SK-N-SH (cell line): ENCODE data around the gene ZNF516. TPM values are rescaled to one million over a fixed set of nuclear protein-coding genes. Genes with fewer than 3 reads are reported as not detected.

Experiments used
- CTCF ChIA-PET: fragments of 300-600, 350-600 bp; formaldehyde crosslinking; extraction: SDS; loops from one replicate; lab custom pipeline; 2021; lab: Yijun Ruan, JAX
- POLR2A ChIA-PET: fragments of 350-600 bp; sonication (Branson Sonifier 250); formaldehyde crosslinking; extraction: SDS; loops from one replicate; lab custom pipeline; 2020; ENCODE audit warnings: antibody characterized with exemption, inconsistent platforms; lab: Yijun Ruan, JAX
- DNase-seq: peaks from one replicate; pipeline ENCODE4 v3.0.0; 2012
- H2AFZ ChIP-seq: fragments of 200-600 bp; sonication (generic); 2 replicates; pipeline ENCODE4 v1.8.1; 2016; ENCODE audit warnings: antibody characterized with exemption, mild to moderate bottlenecking, low read depth
- H3F3A ChIP-seq: fragments of 200-600 bp; sonication (generic); replicated peaks from 2 replicates; pipeline ENCODE3; 2016; ENCODE audit warnings: antibody characterized with exemption, mild to moderate bottlenecking; ENCODE audit not compliant: insufficient read depth
- H3K27ac ChIP-seq, 2 experiments: fragments of 200-500 bp in 1 of 2; fragments of 200-600 bp in 1 of 2; sonication (Bioruptor generic) in 1 of 2; sonication (generic), shearing (Covaris generic) in 1 of 2; 2 replicates each; pipeline versions ENCODE4 v1.5.1 to v1.6.1; 2014 to 2016; ENCODE audit warnings: low read depth in 2 of 2, inconsistent platforms in 1 of 2, low read length in 1 of 2, mild to moderate bottlenecking in 1 of 2, mixed read lengths in 1 of 2
- H3K27me3 ChIP-seq: fragments of 200-600 bp; sonication (generic), shearing (Covaris generic); 2 replicates; pipeline ENCODE4 v1.6.1; 2016; ENCODE audit warnings: mixed run types; ENCODE audit not compliant: insufficient read depth
- H3K36me3 ChIP-seq, 2 experiments: fragments of 200-500 bp in 1 of 2; fragments of 200-600 bp in 1 of 2; sonication (Bioruptor generic) in 1 of 2; sonication (generic) in 1 of 2; replicated peaks in 1 of 2; 2 replicates each; pipeline versions ENCODE3 to v1.5.1; 2014 to 2016; ENCODE audit warnings: low read length in 1 of 2, mild to moderate bottlenecking in 1 of 2; ENCODE audit not compliant: insufficient read depth in 2 of 2, control insufficient read depth in 1 of 2
- H3K4me1 ChIP-seq, 2 experiments: fragments of 200-500 bp in 1 of 2; fragments of 200-600 bp in 1 of 2; sonication (Bioruptor generic) in 1 of 2; sonication (generic), shearing (Covaris generic) in 1 of 2; 2 replicates each; pipeline versions ENCODE4 v1.5.1 to v1.6.1; 2014 to 2016; ENCODE audit warnings: low read depth in 1 of 2, low read length in 1 of 2, mixed run types in 1 of 2; ENCODE audit not compliant: insufficient read depth in 2 of 2, control insufficient read depth in 1 of 2
- H3K4me2 ChIP-seq: fragments of 200-600 bp; sonication (generic), shearing (Covaris generic); 2 replicates; pipeline ENCODE4 v1.6.1; 2017; ENCODE audit warnings: mixed run types
- H3K4me3 ChIP-seq, 2 experiments: fragments of 200-500 bp in 1 of 2; fragments of 200-600 bp in 1 of 2; sonication (Bioruptor generic) in 1 of 2; sonication (generic), shearing (Covaris generic) in 1 of 2; 2 replicates each; pipeline versions ENCODE4 v1.5.1 to v1.8.1; 2014 to 2016; ENCODE audit warnings: low read depth in 2 of 2, inconsistent platforms in 1 of 2, low read length in 1 of 2, mild to moderate bottlenecking in 1 of 2, mixed read lengths in 1 of 2, moderate library complexity in 1 of 2
- H3K79me2 ChIP-seq: fragments of 200-600 bp; sonication (generic); 2 replicates; pipeline ENCODE4 v1.8.1; 2017; ENCODE audit warnings: mild to moderate bottlenecking; ENCODE audit not compliant: insufficient read depth
- H3K9ac ChIP-seq: fragments of 200-600 bp; sonication (generic); 2 replicates; pipeline ENCODE4 v1.6.1; 2017; ENCODE audit warnings: mixed run types
- H3K9me2 ChIP-seq: fragments of 200-600 bp; sonication (generic); 2 replicates; pipeline ENCODE4 v1.6.1; 2017; ENCODE audit warnings: mixed run types
- H3K9me3 ChIP-seq: fragments of 200-600 bp; sonication (generic); 2 replicates; pipeline ENCODE4 v1.6.1; 2017; ENCODE audit warnings: mixed run types, mild to moderate bottlenecking, moderate library complexity
- H4K20me1 ChIP-seq: fragments of 200-600 bp; sonication (generic); 2 replicates; pipeline ENCODE4 v1.6.1; 2017; ENCODE audit warnings: mild to moderate bottlenecking, mixed run types; ENCODE audit not compliant: insufficient read depth
- CHD2 ChIP-seq: fragments of 150-350 bp; IDR thresholded peaks from 2 replicates; pipeline ENCODE4 v1.6.1; 2018; ENCODE audit warnings: low read length; ENCODE audit not compliant: partially characterized antibody
- CTCF ChIP-seq: fragments of 200-600 bp; sonication (generic); IDR thresholded peaks from 2 replicates; pipeline ENCODE4 v1.6.1; 2017; ENCODE audit warnings: antibody characterized with exemption, mild to moderate bottlenecking, moderate library complexity
- EZH2phosphoT487 ChIP-seq: fragments of 200-600 bp; sonication (generic); IDR thresholded peaks from 2 replicates; pipeline ENCODE4 v1.6.1; 2017; ENCODE audit warnings: low read depth, mixed run types, mild to moderate bottlenecking, antibody characterized with exemption, moderate library complexity, borderline replicate concordance
- FOSL2 ChIP-seq: IDR thresholded peaks from 2 replicates; pipeline ENCODE4 v1.4.0; 2012; ENCODE audit warnings: low read depth, mild to moderate bottlenecking, moderate library complexity, borderline replicate concordance
- JUND ChIP-seq: IDR thresholded peaks from 2 replicates; pipeline ENCODE4 v1.4.0; 2012
- MXI1 ChIP-seq: IDR thresholded peaks from 2 replicates; pipeline ENCODE4 v1.6.1; 2012; ENCODE audit warnings: mild to moderate bottlenecking, low read depth, low read length, improper control_type of control experiment
- PBX3 ChIP-seq: IDR thresholded peaks from 2 replicates; pipeline ENCODE4; 2012
- RCOR1 ChIP-seq: fragments of 150-350 bp; IDR thresholded peaks from 2 replicates; pipeline ENCODE4 v1.6.1; 2017; ENCODE audit warnings: antibody characterized with exemption, low read length
- RXRA ChIP-seq: IDR thresholded peaks from 2 replicates; pipeline ENCODE4 v1.4.0; 2012; ENCODE audit warnings: low read depth, mild to moderate bottlenecking, borderline replicate concordance
- TAF1 ChIP-seq: IDR thresholded peaks from 2 replicates; pipeline ENCODE4 v1.6.1; 2012; ENCODE audit warnings: low read depth, mild to moderate bottlenecking, low read length, moderate library complexity, borderline replicate concordance
- TEAD4 ChIP-seq: IDR thresholded peaks from 2 replicates; pipeline ENCODE4 v1.4.0; 2012; ENCODE audit warnings: mild to moderate bottlenecking, borderline replicate concordance; ENCODE audit not compliant: insufficient read depth
- ZBTB33 ChIP-seq: IDR thresholded peaks from 2 replicates; pipeline ENCODE4 v1.4.0; 2012; ENCODE audit warnings: low read depth, borderline replicate concordance
- WGBS: methylation state at CpG from one replicate; pipeline ENCODE4 v1.1.6; 2017; ENCODE audit warnings: low lambda C conversion rate; 5-methylcytosine and 5-hydroxymethylcytosine counted together
- polyA plus RNA-seq, 3 experiments: library from polyadenylated mRNA; depleted of rRNA; stranded (reverse); fragments of >200 nt; gene quantifications; 2 replicates each; pipeline ENCODE4 v1.2.3, GENCODE V29; 2012

The ZNF516 gene
- polyA plus RNA-seq, 1 of the 3 experiments (the other 2 are of a cell fraction), result 4.4 TPM

DNA sequence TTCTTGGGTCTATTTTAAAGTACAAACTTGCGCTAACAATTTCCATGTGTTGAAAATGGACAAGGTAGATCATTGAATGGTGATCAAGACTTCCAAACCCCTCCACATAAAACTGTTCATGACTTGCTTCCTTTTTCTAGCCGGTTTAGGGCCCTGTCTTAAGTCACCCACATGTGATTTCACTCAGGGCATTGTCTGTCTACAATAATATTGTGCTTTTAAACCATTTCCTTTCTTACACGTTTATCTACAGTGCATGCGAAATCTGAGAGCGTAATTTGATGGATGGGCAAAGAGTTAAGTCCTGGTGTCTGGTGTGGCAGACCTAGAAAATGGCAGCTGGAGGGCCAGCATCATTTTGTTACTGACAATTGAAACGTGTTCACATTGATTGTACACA, 2.0 kb upstream of the ZNF516 start:
- 62% methylated on average over 6 of the region's 6 CpGs for WGBS
- CTCF ChIA-PET, result interaction anchor here (0.8 to 1.5 kb wide), 5 partner anchors 15 to 213 kb away, joined by 3 to 4 read pairs (median 4); no protein-coding TSS in a partner anchor
- TF ChIP-seq TAF1 (no peak), MXI1 (no peak), RCOR1 (no peak), EZH2phosphoT487 (no peak), RXRA (no peak), ZBTB33 (no peak), TEAD4 (no peak), CHD2 (no peak), JUND (no peak), CTCF (no peak), FOSL2 (no peak), PBX3 (no peak)
- no peaks in the 10 kb centered on the region for H3K36me3 ChIP-seq
- no peak overlapping the region for H3K4me3 ChIP-seq
- no peak for DNase-seq
- H3K9ac ChIP-seq, result no peak overlapping the region
- no peak overlapping the region for H2AFZ ChIP-seq
- H3F3A ChIP-seq, result peaks cover 16% of the 10 kb centered on the region
- no peaks in the 10 kb centered on the region; the same call in 1 of the 2 replicates for H3K27me3 ChIP-seq
- no peak overlapping the region for H3K4me2 ChIP-seq
- no peak overlapping the region; a peak in 1 of 4 replicates for H3K27ac ChIP-seq
- H3K4me1 ChIP-seq, result peaks cover 0 to 7% of the 10 kb centered on the region in 2 experiments; a peak in 1 of 4 replicates
- H4K20me1 ChIP-seq, result no peaks in the 10 kb centered on the region
- POLR2A ChIA-PET, result no interaction called here
- no peaks in the 10 kb centered on the region for H3K9me3 ChIP-seq
- no peaks in the 10 kb centered on the region for H3K9me2 ChIP-seq
- H3K79me2 ChIP-seq, result no peaks in the 10 kb centered on the region
